Epithelial cell of proximal tubule (primary cell): Measurements from ENCODE around the gene SUN1. TPM values are rescaled to one million over a fixed set of nuclear protein-coding genes. Genes with fewer than 3 reads are reported as not detected.
A peak's percentile ranks its signal among the peaks of the same experiment; 100 is the strongest.
"Not testable (repeated sequence)": the region's sequence is repeated elsewhere in the genome, so short reads cannot be mapped to it uniquely, and the experiment has no call there.

ENCODE experiments used
- DNase-seq: peaks from one replicate; pipeline ENCODE4 v3.0.0-alpha.2; 2011; ENCODE audit warnings: low read depth
- H3K4me3 ChIP-seq: 2 replicates; pipeline ENCODE4 v1.5.1; 2011; ENCODE audit warnings: low read depth, mild to moderate bottlenecking, low read length
- CTCF ChIP-seq: conservative IDR thresholded peaks from 2 replicates; pipeline ENCODE4 v1.5.1; 2012; ENCODE audit warnings: low read depth, mild to moderate bottlenecking, low read length
- total RNA-seq: library from RNA; depleted of rRNA; stranded (reverse); fragments of >200 nt; gene quantifications from 2 replicates; pipeline ENCODE4 v1.2.3, GENCODE V29; 2015

Gene SUN1
- total RNA-seq, 1 donor from 2014 or later = 270 TPM

- DNase-seq = no peak
- no peak overlapping the region for H3K4me3 ChIP-seq
These were observed 33.6 kb downstream of the SUN1 start for GRCh38 chr7:865921-866320.

GRCh38 chr7:867001-867405, 34.7 kb downstream of the SUN1 start:
- no peak for TF ChIP-seq CTCF
- DNase-seq = peak; percentile 54
- no peak overlapping the region for H3K4me3 ChIP-seq

More at GRCh38 chr7:865921-866320, 33.6 kb downstream of the SUN1 start:
- TF ChIP-seq CTCF = no peak

DNA sequence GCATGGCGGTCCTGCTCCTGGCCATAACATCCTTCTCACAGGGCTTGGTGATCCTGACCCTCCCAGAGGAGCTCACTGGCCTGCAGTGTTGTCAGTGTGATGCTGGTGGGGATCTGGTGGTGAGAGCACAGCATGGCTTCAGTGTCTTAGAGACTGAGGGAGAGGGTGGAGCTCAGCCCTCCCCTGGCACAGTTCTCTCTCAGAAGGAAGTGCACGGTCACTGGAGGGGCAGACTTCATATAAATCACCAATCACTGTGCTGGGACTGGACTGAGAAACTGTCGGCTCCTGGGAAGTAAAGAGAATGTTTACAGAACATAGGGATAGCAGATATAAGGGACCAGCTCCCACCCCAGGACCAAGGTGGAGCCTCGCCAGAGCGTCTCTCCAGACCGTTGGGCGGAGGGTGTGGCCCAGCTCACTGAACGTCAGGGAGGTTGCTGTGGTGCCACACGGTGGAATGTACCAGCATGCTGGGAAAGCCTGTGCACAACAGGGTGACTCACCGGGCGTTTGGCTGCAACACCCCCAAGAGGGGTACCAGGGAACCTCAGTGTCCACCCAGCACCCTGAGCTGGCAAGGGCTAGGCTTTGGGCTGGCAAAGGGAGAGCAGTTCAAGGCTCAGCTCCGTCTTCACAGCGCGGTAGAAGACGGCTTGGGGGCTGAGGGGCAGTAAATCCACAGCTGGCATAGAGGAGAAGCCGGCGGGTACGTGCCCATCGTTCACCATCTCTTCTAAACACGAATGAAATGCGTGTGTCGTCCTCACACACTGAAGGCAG, 35.3 kb downstream of the SUN1 start:
- no peak overlapping the region for H3K4me3 ChIP-seq
- TF ChIP-seq CTCF = no peak
- peak; percentile 60 for DNase-seq

DNA sequence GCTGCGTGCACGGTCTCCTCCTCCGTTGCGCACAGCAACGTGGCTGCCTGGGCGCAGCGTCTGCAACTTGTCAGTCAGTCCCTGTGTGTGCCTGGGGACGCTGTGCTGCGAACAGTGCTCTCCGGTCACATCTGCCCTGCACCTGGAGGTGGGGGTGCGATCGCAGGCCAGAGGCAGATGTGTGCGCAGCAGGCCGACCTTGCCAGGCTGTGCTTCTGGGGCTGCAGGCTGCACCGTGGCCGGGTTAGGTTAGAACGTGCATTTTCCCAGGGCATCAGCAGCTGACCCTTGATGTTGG, 35.9 kb downstream of the SUN1 start:
- no peak for TF ChIP-seq CTCF
- no peak for DNase-seq
- H3K4me3 ChIP-seq = no peak overlapping the region

GRCh38 chr7:869348-869747, 37.1 kb downstream of the SUN1 start:
- no peak for DNase-seq
- TF ChIP-seq CTCF = no peak
- H3K4me3 ChIP-seq = no peak overlapping the region

DNA sequence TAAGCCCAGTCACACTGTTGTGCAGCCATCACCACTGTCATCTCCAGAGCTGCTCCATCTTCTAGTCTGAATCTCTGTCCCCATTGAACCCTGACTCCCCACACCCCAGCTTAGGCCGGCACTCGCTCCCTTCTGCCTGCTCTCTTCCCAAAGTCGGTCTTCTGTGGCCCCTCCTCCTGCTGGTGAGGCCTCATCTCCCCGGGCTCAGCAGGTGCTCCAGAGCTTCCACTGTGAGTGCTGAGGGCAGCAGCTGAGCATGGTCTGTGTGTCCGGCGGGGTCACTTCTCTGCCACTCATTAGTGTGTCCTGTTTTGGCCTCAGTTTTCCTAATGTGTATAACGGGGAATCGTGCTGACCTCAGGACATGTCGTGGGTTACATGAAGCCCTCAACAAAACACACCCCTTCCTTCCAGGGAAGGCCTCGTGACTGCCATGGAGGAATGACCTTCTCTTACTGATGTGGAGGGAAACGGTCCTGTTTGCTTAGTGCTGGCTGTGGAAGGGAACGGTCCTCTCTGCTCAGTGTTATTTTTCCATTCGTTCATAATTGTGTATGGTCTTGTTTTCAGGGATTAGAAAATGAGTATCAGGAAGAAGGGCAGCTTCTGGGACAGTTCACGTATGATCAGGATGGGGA, 39.7 kb downstream of the SUN1 start:
- no peak for DNase-seq
- no peak overlapping the region for H3K4me3 ChIP-seq
- no peak for TF ChIP-seq CTCF

DNA sequence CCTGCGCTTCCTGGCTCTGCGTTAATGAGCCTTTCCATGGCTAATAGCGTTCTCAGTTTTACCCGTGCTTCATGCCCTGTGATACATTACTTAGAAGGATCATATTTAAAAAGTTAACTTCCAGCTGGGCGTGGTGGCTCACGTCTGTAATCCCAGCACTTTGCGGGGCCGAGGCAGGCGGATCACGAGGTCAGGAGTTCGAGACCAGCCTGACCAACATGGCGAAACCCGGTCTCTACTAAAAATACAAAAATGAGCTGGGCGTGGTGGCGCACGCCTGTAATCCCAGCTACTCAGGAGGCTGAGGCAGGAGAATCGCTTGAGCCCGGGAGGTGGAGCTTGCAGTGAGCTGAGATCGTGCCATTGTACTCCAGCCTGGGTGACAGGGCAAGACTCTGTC, 40.4 kb downstream of the SUN1 start:
- DNase-seq, H3K4me3 ChIP-seq: not testable (repeated sequence)
